Esophagus squamous epithelium (tissue), 5 donors: ENCODE results near the gene MYLK2. TPM values are rescaled to one million over a fixed set of nuclear protein-coding genes. Genes with fewer than 3 reads are reported as not detected.

Experiments used
- DNase-seq: peaks from one replicate; lab custom pipeline; 2025; lab: John Stamatoyannopoulos, UW
- H3K27ac ChIP-seq, 4 donors: fragments of 200-600 bp; sonication (generic); one replicate each; pipeline ENCODE4 v1.5.1; 2016 to 2019; ENCODE audit warnings: mild to moderate bottlenecking in 1 of 4
- H3K27me3 ChIP-seq, 4 donors: fragments of 200-600 bp; sonication (generic); 1 replicate in 3 of 4; 2 replicates in 1 of 4; pipeline versions ENCODE4 v1.5.1 to v1.6.0; 2017 to 2021; ENCODE audit warnings: antibody characterized with exemption in 1 of 4
- H3K36me3 ChIP-seq, 3 donors: fragments of 200-600 bp; sonication (generic); one replicate each; pipeline ENCODE4 v1.5.1; 2016 to 2019
- H3K4me1 ChIP-seq, 3 donors: fragments of 200-600 bp; sonication (generic); one replicate each; pipeline ENCODE4 v1.5.1; 2017 to 2019
- H3K4me3 ChIP-seq, 4 donors: fragments of 200-600 bp; sonication (generic); 1 replicate in 3 of 4; 2 replicates in 1 of 4; pipeline ENCODE4 v1.5.1; 2016 to 2019; ENCODE audit warnings: mild to moderate bottlenecking in 2 of 4, moderate library complexity in 1 of 4
- H3K9me3 ChIP-seq, 3 donors: fragments of 200-600 bp; sonication (generic); one replicate each; pipeline ENCODE4 v1.5.1; 2016 to 2019
- CTCF ChIP-seq, 6 experiments: fragments of 450-650 bp in 4 of 6; fragments of 200-600 bp in 2 of 6; sonication (generic) in 2 of 6; IDR thresholded peaks; one replicate each; pipeline ENCODE4 v1.5.1; 2016 to 2019; ENCODE audit warnings: antibody characterized with exemption in 6 of 6, mild to moderate bottlenecking in 4 of 6, moderate library complexity in 4 of 6
- POLR2A ChIP-seq, 4 donors: fragments of 450-650 bp; IDR thresholded peaks; one replicate each; pipeline ENCODE4 v1.6.1; 2017; ENCODE audit warnings: antibody characterized with exemption in 4 of 4, mild to moderate bottlenecking in 4 of 4, moderate library complexity in 3 of 4
- WGBS, 2 donors: methylation state at CpG; one replicate each; pipeline ENCODE4 v1.1.5; 2018; 5-methylcytosine and 5-hydroxymethylcytosine counted together
- intact Hi-C: fragments of 100-400 bp; cut with DNase I; formaldehyde crosslinking; loops from one replicate; pipeline ENCODE4 v1.15.0; 2022
- total RNA-seq, 4 donors: library from RNA; depleted of rRNA; stranded (reverse); fragments of >200 nt; gene quantifications; one replicate each; pipeline ENCODE4 v1.1.0, GENCODE V29; 2016
- donor health status: DM: yes; HTN: yes; CAD: no.

Gene MYLK2
- total RNA-seq, 4 donors from 2014 or later = 0.38 TPM; not detected in 3

DNA sequence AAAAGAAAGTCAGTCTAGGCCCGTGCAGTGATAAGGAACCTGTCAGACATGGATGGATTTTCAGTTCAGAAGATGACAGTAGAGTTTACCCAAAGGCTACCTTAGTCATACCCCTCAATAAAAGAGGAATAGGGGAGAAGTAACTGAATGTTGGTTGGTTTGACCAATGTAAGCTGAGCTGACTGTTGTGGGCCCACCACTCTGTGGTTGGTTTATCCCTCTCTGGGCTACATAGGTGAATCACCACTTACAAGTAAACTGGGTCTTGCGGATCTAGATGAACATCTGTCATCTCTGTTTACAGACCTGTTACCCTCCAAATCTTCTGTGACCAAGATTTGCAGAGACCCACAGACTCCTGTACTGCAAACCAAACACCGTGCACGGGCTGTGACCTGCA is 37.2 kb upstream of the MYLK2 start:
- no peaks in the 10 kb centered on the region for H3K9me3 ChIP-seq
- H3K4me3 ChIP-seq = no peak overlapping the region
- H3K27me3 ChIP-seq = no peaks in the 10 kb centered on the region
- peaks cover 0 to 44% (median 0%) of the 10 kb centered on the region in 3 donors for H3K36me3 ChIP-seq
- 96% methylated on average over 4 of the region's 4 CpGs for WGBS, 2 donors
- TF ChIP-seq POLR2A (IDR thresholded peaks at IDR 0.05) (no peak), CTCF (IDR thresholded peaks at IDR 0.05) (no peak)
- no peak overlapping the region for H3K27ac ChIP-seq
- DNase-seq = no peak
- H3K4me1 ChIP-seq = no peaks in the 10 kb centered on the region
- intact Hi-C loops = no loop called here

DNA sequence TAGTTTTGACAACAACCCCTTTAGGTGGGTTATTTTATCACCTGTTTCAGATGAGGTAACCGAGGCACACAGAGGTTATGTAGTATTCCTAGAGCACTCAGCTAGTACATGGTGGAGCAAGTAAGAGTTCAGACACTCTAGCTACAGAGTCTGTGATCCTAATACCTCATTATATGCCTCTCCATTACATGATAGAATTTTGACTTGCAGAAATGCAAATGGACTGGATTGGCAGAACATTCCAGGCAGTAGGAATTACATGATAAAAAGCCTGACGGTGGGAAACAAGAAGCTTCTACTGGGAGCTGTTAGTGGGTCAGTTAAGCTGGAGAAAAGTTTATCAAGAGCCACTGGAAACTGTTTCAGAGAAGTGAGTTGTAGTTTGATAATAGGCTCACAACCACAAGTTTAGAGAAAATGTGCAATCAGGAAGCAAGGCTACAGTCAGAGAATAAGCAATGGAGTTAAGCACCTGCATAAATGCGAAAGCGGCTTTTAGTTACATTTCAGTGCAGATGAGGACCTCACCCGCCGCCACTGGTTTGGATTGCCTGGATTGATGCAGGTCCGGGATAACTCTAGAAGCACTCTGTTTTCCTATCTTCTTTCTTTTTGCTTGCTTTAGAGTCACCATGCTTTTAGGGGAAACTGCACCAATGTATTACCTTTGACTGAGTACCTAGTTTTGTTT is 34.7 kb upstream of the MYLK2 start:
- Histone ChIP-seq H3K9me3 (no peaks in the 10 kb centered on the region), H3K4me1 (no peaks in the 10 kb centered on the region), H3K27me3 (no peaks in the 10 kb centered on the region), H3K4me3 (no peak overlapping the region), H3K36me3 (peaks cover 0 to 40% (median 0%) of the 10 kb centered on the region in 3 donors), H3K27ac (no peak overlapping the region)
- 93 to 94% methylated on average over 7 of the region's 7 CpGs for WGBS, 2 donors
- intact Hi-C loops = no loop called here
- no peak for TF ChIP-seq CTCF (IDR thresholded peaks at IDR 0.05)
- no peak for TF ChIP-seq POLR2A (IDR thresholded peaks at IDR 0.05)
- no peak for DNase-seq

DNA sequence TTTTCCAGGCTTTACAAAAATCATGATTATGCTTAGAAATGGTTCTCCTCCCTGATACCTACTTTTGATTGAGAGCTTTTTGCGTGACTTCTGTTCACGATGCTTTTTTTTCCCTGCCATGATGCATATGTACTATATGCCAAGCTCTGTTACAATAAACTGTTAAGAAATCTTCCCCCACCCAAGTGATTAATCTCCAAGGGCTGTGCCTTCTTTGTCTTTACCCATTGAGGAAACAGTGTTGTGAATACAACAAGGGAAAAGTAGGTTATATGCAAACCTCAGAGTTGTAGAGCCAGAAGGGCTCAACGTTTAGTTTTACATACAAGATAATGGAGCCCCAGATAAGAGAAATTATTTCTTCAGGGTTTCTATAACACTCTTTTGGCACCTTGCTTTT is 34.1 kb upstream of the MYLK2 start:
- peaks cover 0 to 34% (median 0%) of the 10 kb centered on the region in 3 donors for H3K36me3 ChIP-seq
- no peaks in the 10 kb centered on the region for H3K9me3 ChIP-seq
- H3K4me1 ChIP-seq = no peaks in the 10 kb centered on the region
- no peaks in the 10 kb centered on the region for H3K27me3 ChIP-seq
- DNase-seq = no peak
- WGBS, 2 donors = 68 to 78% methylated on average over 3 of the region's 3 CpGs
- no peak overlapping the region for H3K27ac ChIP-seq
- H3K4me3 ChIP-seq = no peak overlapping the region
- no peak for TF ChIP-seq POLR2A (IDR thresholded peaks at IDR 0.05)
- no peak for TF ChIP-seq CTCF (IDR thresholded peaks at IDR 0.05)
- intact Hi-C loops = no loop called here

DNA sequence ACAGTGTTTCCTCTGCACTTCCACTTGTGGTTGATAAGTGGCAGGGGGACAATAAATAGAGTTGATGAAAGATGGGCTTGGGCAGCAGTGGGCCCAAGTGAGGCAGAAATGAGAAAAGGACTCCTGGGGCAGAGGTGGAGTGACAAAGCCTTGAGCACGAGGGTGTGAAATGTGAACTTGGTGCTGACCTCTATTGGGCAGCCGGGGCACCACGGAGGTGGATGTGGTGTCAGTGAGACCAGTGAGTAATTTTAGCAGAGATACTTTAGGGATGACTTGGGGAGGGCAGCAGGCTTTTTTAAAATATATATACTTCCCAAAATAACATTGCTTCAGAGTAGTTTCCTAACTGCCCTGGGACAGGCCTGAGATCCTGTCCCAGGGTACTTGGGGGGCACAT is 30.6 kb upstream of the MYLK2 start:
- Histone ChIP-seq H3K36me3 (peaks cover 0 to 15% (median 0%) of the 10 kb centered on the region in 3 donors), H3K9me3 (no peaks in the 10 kb centered on the region), H3K27ac (no peak overlapping the region), H3K4me3 (no peak overlapping the region), H3K27me3 (no peaks in the 10 kb centered on the region), H3K4me1 (no peaks in the 10 kb centered on the region)
- TF ChIP-seq CTCF (IDR thresholded peaks at IDR 0.05) = no peak
- intact Hi-C loops = no loop called here
- 65 to 67% methylated on average over 3 of the region's 3 CpGs for WGBS, 2 donors
- DNase-seq = no peak

- TF ChIP-seq CTCF (IDR thresholded peaks at IDR 0.05) = no peak
- TF ChIP-seq POLR2A (IDR thresholded peaks at IDR 0.05) = no peak
- Histone ChIP-seq H3K4me3 (no peak overlapping the region), H3K9me3 (no peaks in the 10 kb centered on the region), H3K27me3 (no peaks in the 10 kb centered on the region), H3K4me1 (no peaks in the 10 kb centered on the region), H3K36me3 (peaks cover 0 to 15% (median 0%) of the 10 kb centered on the region in 3 donors), H3K27ac (no peak overlapping the region)
- no peak for DNase-seq
- 61 to 76% methylated on average over 3 of the region's 3 CpGs for WGBS, 2 donors
- intact Hi-C loops = no loop called here
Observed at GRCh38 chr20:31790401-31790800, 28.8 kb upstream of the MYLK2 start.
